ENCODE data around the gene NRG3. TPM values are rescaled to one million over a fixed set of nuclear protein-coding genes. Genes with fewer than 3 reads are reported as not detected.
"Not testable (repeated sequence)": the region's sequence is repeated elsewhere in the genome, so short reads cannot be mapped to it uniquely, and the experiment has no call there.

NRG3 gene
- total RNA-seq, 2 donors from 2014 or later = not detected

GRCh38 chr10:82037076-82037475 is 162.1 kb downstream of the NRG3 start:
- no peak for ATAC-seq
- Mint-ChIP-seq H3K27me3 (no peaks in the 10 kb centered on the region), H3K4me1 (ENCODE audit: low read depth in 2 of 2) (no peaks in the 10 kb centered on the region), H3K27ac (no peak overlapping the region), H3K4me3 (no peak overlapping the region), H3K9me3 (peaks cover 6% of the 10 kb centered on the region), H3K36me3 (no peaks in the 10 kb centered on the region)
- DNase-seq (ENCODE audit: low spot score) = no peak

- Mint-ChIP-seq H3K36me3 (no peaks in the 10 kb centered on the region), H3K27ac (no peak overlapping the region), H3K4me3 (no peak overlapping the region), H3K9me3 (peaks cover 3% of the 10 kb centered on the region), H3K27me3 (no peaks in the 10 kb centered on the region), H3K4me1 (ENCODE audit: low read depth in 2 of 2) (no peaks in the 10 kb centered on the region)
- ATAC-seq = no peak
- DNase-seq (ENCODE audit: low spot score) = no peak
Observed at GRCh38 chr10:82038587-82038986, 163.6 kb downstream of the NRG3 start.

- DNase-seq (ENCODE audit: low spot score) = no peak
- no peaks in the 10 kb centered on the region for H3K4me1 Mint-ChIP-seq (ENCODE audit: low read depth in 2 of 2)
- H3K4me3 Mint-ChIP-seq = no peak overlapping the region
- H3K27ac Mint-ChIP-seq = no peak overlapping the region
- H3K36me3 Mint-ChIP-seq = no peaks in the 10 kb centered on the region
- no peaks in the 10 kb centered on the region for H3K27me3 Mint-ChIP-seq
- no peak for ATAC-seq
- peaks cover 5% of the 10 kb centered on the region for H3K9me3 Mint-ChIP-seq
Observed at GRCh38 chr10:82040336-82040735, 165.3 kb downstream of the NRG3 start.

GRCh38 chr10:82041018-82041417 is 166.0 kb downstream of the NRG3 start:
- H3K27ac Mint-ChIP-seq = no peak overlapping the region
- H3K4me1 Mint-ChIP-seq (ENCODE audit: low read depth in 2 of 2) = no peaks in the 10 kb centered on the region
- no peaks in the 10 kb centered on the region for H3K36me3 Mint-ChIP-seq
- no peak for ATAC-seq
- no peak for DNase-seq (ENCODE audit: low spot score)
- no peak overlapping the region for H3K4me3 Mint-ChIP-seq
- peaks cover 5% of the 10 kb centered on the region for H3K9me3 Mint-ChIP-seq
- no peaks in the 10 kb centered on the region for H3K27me3 Mint-ChIP-seq

GRCh38 chr10:82056391-82056790 is 181.4 kb downstream of the NRG3 start:
- H3K4me3 Mint-ChIP-seq = no peak overlapping the region
- no peaks in the 10 kb centered on the region for H3K4me1 Mint-ChIP-seq (ENCODE audit: low read depth in 2 of 2)
- DNase-seq (ENCODE audit: low spot score) (no peak), ATAC-seq (no peak)
- H3K27ac Mint-ChIP-seq = no peak overlapping the region
- no peaks in the 10 kb centered on the region for H3K27me3 Mint-ChIP-seq
- H3K9me3 Mint-ChIP-seq = peaks cover 4% of the 10 kb centered on the region
- no peaks in the 10 kb centered on the region for H3K36me3 Mint-ChIP-seq

GRCh38 chr10:82067192-82067591 is 192.2 kb downstream of the NRG3 start:
- not testable (repeated sequence) for H3K4me3 Mint-ChIP-seq; ATAC-seq; H3K9me3 Mint-ChIP-seq; H3K4me1 Mint-ChIP-seq (ENCODE audit: low read depth in 2 of 2); DNase-seq (ENCODE audit: low spot score); H3K27ac Mint-ChIP-seq; H3K36me3 Mint-ChIP-seq; H3K27me3 Mint-ChIP-seq

GRCh38 chr10:82068501-82068900 is 193.5 kb downstream of the NRG3 start:
- H3K4me1 Mint-ChIP-seq (ENCODE audit: low read depth in 2 of 2) = no peaks in the 10 kb centered on the region
- H3K36me3 Mint-ChIP-seq = no peaks in the 10 kb centered on the region
- ATAC-seq = no peak
- no peaks in the 10 kb centered on the region for H3K27me3 Mint-ChIP-seq
- H3K9me3 Mint-ChIP-seq = peaks cover 9% of the 10 kb centered on the region
- no peak for DNase-seq (ENCODE audit: low spot score)
- H3K27ac Mint-ChIP-seq = no peak overlapping the region
- H3K4me3 Mint-ChIP-seq = no peak overlapping the region

GRCh38 chr10:82071231-82071630 is 196.2 kb downstream of the NRG3 start:
- no peak overlapping the region for H3K4me3 Mint-ChIP-seq
- peaks cover 9% of the 10 kb centered on the region for H3K9me3 Mint-ChIP-seq
- ATAC-seq (no peak), DNase-seq (ENCODE audit: low spot score) (no peak)
- no peaks in the 10 kb centered on the region for H3K36me3 Mint-ChIP-seq
- no peaks in the 10 kb centered on the region for H3K4me1 Mint-ChIP-seq (ENCODE audit: low read depth in 2 of 2)
- H3K27me3 Mint-ChIP-seq = no peaks in the 10 kb centered on the region
- H3K27ac Mint-ChIP-seq = no peak overlapping the region

- Mint-ChIP-seq H3K9me3 (peaks cover 12% of the 10 kb centered on the region), H3K4me3 (no peak overlapping the region), H3K27me3 (no peaks in the 10 kb centered on the region), H3K36me3 (no peaks in the 10 kb centered on the region), H3K27ac (no peak overlapping the region), H3K4me1 (ENCODE audit: low read depth in 2 of 2) (no peaks in the 10 kb centered on the region)
- DNase-seq (ENCODE audit: low spot score) (no peak), ATAC-seq (no peak)
Observed at GRCh38 chr10:82072124-82072523, 197.1 kb downstream of the NRG3 start.

GRCh38 chr10:82075605-82076004 is 200.6 kb downstream of the NRG3 start:
- DNase-seq (ENCODE audit: low spot score) (no peak), ATAC-seq (no peak)
- H3K4me3 Mint-ChIP-seq = no peak overlapping the region
- H3K27me3 Mint-ChIP-seq = no peaks in the 10 kb centered on the region
- H3K9me3 Mint-ChIP-seq = peaks cover 11% of the 10 kb centered on the region
- no peaks in the 10 kb centered on the region for H3K36me3 Mint-ChIP-seq
- no peak overlapping the region for H3K27ac Mint-ChIP-seq
- H3K4me1 Mint-ChIP-seq (ENCODE audit: low read depth in 2 of 2) = no peaks in the 10 kb centered on the region

GRCh38 chr10:82084496-82084895 is 209.5 kb downstream of the NRG3 start:
- H3K27ac Mint-ChIP-seq = no peak overlapping the region
- H3K4me1 Mint-ChIP-seq (ENCODE audit: low read depth in 2 of 2) = no peaks in the 10 kb centered on the region
- peaks cover 8% of the 10 kb centered on the region for H3K9me3 Mint-ChIP-seq
- ATAC-seq = no peak
- H3K36me3 Mint-ChIP-seq = no peaks in the 10 kb centered on the region
- H3K27me3 Mint-ChIP-seq = no peaks in the 10 kb centered on the region
- H3K4me3 Mint-ChIP-seq = no peak overlapping the region
- DNase-seq (ENCODE audit: low spot score) = no peak

GRCh38 chr10:82084904-82085303 is 209.9 kb downstream of the NRG3 start:
- Mint-ChIP-seq H3K36me3 (no peaks in the 10 kb centered on the region), H3K4me1 (ENCODE audit: low read depth in 2 of 2) (no peaks in the 10 kb centered on the region), H3K27ac (no peak overlapping the region), H3K9me3 (peaks cover 8% of the 10 kb centered on the region), H3K4me3 (no peak overlapping the region), H3K27me3 (no peaks in the 10 kb centered on the region)
- DNase-seq (ENCODE audit: low spot score) = no peak
- ATAC-seq = no peak

- no peak for DNase-seq (ENCODE audit: low spot score)
- Mint-ChIP-seq H3K36me3 (no peaks in the 10 kb centered on the region), H3K27ac (no peak overlapping the region), H3K4me1 (ENCODE audit: low read depth in 2 of 2) (no peaks in the 10 kb centered on the region), H3K4me3 (no peak overlapping the region), H3K27me3 (no peaks in the 10 kb centered on the region), H3K9me3 (peaks cover 6% of the 10 kb centered on the region)
- ATAC-seq = no peak
Observed at GRCh38 chr10:82089327-82089726, 214.3 kb downstream of the NRG3 start.

- Mint-ChIP-seq H3K27me3 (no peaks in the 10 kb centered on the region), H3K9me3 (peaks cover 8% of the 10 kb centered on the region), H3K4me3 (no peak overlapping the region), H3K4me1 (ENCODE audit: low read depth in 2 of 2) (no peaks in the 10 kb centered on the region), H3K36me3 (peaks cover 4% of the 10 kb centered on the region), H3K27ac (no peak overlapping the region)
- no peak for ATAC-seq
- DNase-seq (ENCODE audit: low spot score) = no peak
Observed at GRCh38 chr10:82091413-82091812, 216.4 kb downstream of the NRG3 start.

- peaks cover 8% of the 10 kb centered on the region for H3K9me3 Mint-ChIP-seq
- no peaks in the 10 kb centered on the region for H3K4me1 Mint-ChIP-seq (ENCODE audit: low read depth in 2 of 2)
- H3K4me3 Mint-ChIP-seq = no peak overlapping the region
- ATAC-seq = no peak
- H3K27ac Mint-ChIP-seq = no peak overlapping the region
- H3K27me3 Mint-ChIP-seq = no peaks in the 10 kb centered on the region
- peaks cover 4% of the 10 kb centered on the region for H3K36me3 Mint-ChIP-seq
- no peak for DNase-seq (ENCODE audit: low spot score)
Observed at GRCh38 chr10:82092111-82092510, 217.1 kb downstream of the NRG3 start.
